ENCODE measurements around the gene AGAP2. TPM values are rescaled to one million over a fixed set of nuclear protein-coding genes. Genes with fewer than 3 reads are reported as not detected.

Gene AGAP2
- total and polyA plus RNA-seq, 2 of the 8 experiments (the other 6 are each of a cell fraction or from before 2014, with no cell fraction given) = 1.5 TPM

DNA sequence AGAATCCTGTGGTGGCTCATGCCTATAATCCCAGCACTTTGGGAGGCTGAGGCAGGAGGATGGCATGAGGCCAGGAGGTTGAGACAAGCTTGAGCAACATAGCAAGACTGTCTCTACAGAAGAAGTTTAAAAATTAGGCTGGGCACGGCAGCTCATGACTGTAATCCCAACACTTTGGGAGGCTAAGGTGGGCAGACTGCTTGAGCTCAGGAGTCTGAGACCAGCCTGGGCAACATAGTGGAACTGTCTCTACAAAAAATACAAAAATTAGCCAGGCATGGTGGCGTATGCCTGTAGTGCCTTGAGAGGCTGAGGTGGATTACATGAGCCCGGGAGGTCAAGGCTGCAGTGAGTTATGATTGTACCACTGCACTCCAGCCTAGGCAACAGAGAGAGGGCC is 29.3 kb upstream of the AGAP2 start:
- H3K18ac ChIP-seq (ENCODE audit: extremely low read depth, low read length) = no peak overlapping the region
- ChIA-PET POLR2A (ENCODE audit: partially characterized antibody) (interaction anchor here (0.6 to 5.3 kb wide), 13 partner anchors 9 to 77 kb away, joined by 3 to 35 read pairs (median 4); partner anchors contain the start of genes CDK4, TSFM and TSPAN31), CTCF (ENCODE audit: partially characterized antibody) (interaction anchor here (1.0 to 3.9 kb wide), 9 partner anchors 9 to 145 kb away, joined by 3 to 40 read pairs (median 6); partner anchors contain the start of gene TSFM)
- peaks cover 11 to 17% (median 14%) of the 10 kb centered on the region in 4 experiments; a peak in 7 of 8 replicates for H3K36me3 ChIP-seq (ENCODE audit: control insufficient read depth in 2 of 4, insufficient read depth in 4 of 4, low read length in 3 of 4)
- H2BK12ac ChIP-seq (ENCODE audit: low read depth, low read length) = no peak overlapping the region
- no peak overlapping the region for H2AFZ ChIP-seq (ENCODE audit: low read length)
- peaks cover 22 to 39% (median 37%) of the 10 kb centered on the region in 4 experiments for H3K27me3 ChIP-seq (replicated peaks in 1 of 4; ENCODE audit: control insufficient read depth in 3 of 4, extremely low read depth in 1 of 4, insufficient read depth in 3 of 4, low read length in 3 of 4)
- H2AK5ac ChIP-seq (ENCODE audit: low read depth, low read length) = no peak overlapping the region
- H4K20me1 ChIP-seq (replicated peaks in 1 of 2; ENCODE audit: control insufficient read depth in 1 of 2, insufficient read depth in 2 of 2, low read length in 2 of 2) = peaks cover 0 to 4% of the 10 kb centered on the region in 2 experiments
- no peak overlapping the region for H3K23ac ChIP-seq (ENCODE audit: insufficient read length)
- H3K56ac ChIP-seq (replicated peaks; ENCODE audit: insufficient read length, low read depth, low read length) = no peak overlapping the region
- H3K9ac ChIP-seq (replicated peaks in 1 of 4; ENCODE audit: extremely low read depth in 1 of 4, low read depth in 3 of 4, low read length in 3 of 4) = no peak overlapping the region
- no peak overlapping the region for H3K4me3 ChIP-seq (ENCODE audit: extremely low read depth in 1 of 4, insufficient read depth in 2 of 4, low read depth in 3 of 4, low read length in 4 of 4)
- no peak overlapping the region for H3K14ac ChIP-seq (ENCODE audit: insufficient read length)
- H4K91ac ChIP-seq (replicated peaks; ENCODE audit: insufficient read length, low read length) = no peak overlapping the region
- H2BK5ac ChIP-seq (ENCODE audit: low read depth, low read length) = no peak overlapping the region
- FAIRE-seq (no peak), DNase-seq (ENCODE audit: low read depth in 1 of 2, low spot score in 2 of 2) (no peak)
- H3K27ac ChIP-seq (ENCODE audit: low read depth, low read length) = no peak overlapping the region
- no peak overlapping the region for H4K5ac ChIP-seq (ENCODE audit: insufficient read length, low read depth, low read length)
- no peak overlapping the region for H3K4ac ChIP-seq (replicated peaks; ENCODE audit: insufficient read length, low read depth, low read length)
- H3K79me1 ChIP-seq (ENCODE audit: low read depth, low read length) = no peaks in the 10 kb centered on the region; the same call in 1 of the 2 replicates
- no peaks in the 10 kb centered on the region for H3K9me3 ChIP-seq (ENCODE audit: insufficient read depth in 2 of 2, low read depth in 1 of 2, low read length in 1 of 2)
- H2BK15ac ChIP-seq (ENCODE audit: low read length) = no peak overlapping the region
- H2BK120ac ChIP-seq (replicated peaks; ENCODE audit: low read depth, low read length) = no peak overlapping the region
- peaks cover 33% of the 10 kb centered on the region for H3K23me2 ChIP-seq (ENCODE audit: low read depth, low read length)
- H4K8ac ChIP-seq (ENCODE audit: extremely low read depth, insufficient read depth, low read length) = no peak overlapping the region
- WGBS, 2 experiments (ENCODE audit: extremely low coverage in 1 of 2, insufficient coverage in 1 of 2, insufficient read length in 1 of 2, insufficient replicate concordance in 2 of 2, low coverage in 1 of 2, low lambda C conversion rate in 2 of 2, missing lambda C conversion rate in 1 of 2) = 87% methylated on average over 3 of the region's 3 CpGs; no CpG with 5 or more reads in 1 of the 2 experiments
- no peak overlapping the region for H2BK20ac ChIP-seq (ENCODE audit: low read length)
- no peak overlapping the region; a peak in 1 of 4 replicates for H3K4me2 ChIP-seq (ENCODE audit: insufficient read depth in 1 of 2, low read depth in 2 of 2, low read length in 2 of 2)
- peaks cover 13 to 25% (median 20%) of the 10 kb centered on the region in 4 experiments for H3K4me1 ChIP-seq (replicated peaks in 1 of 4; ENCODE audit: control insufficient read depth in 3 of 4, insufficient read depth in 4 of 4, low read length in 3 of 4)
- no peak for TF ChIP-seq SRF (IDR thresholded peaks at IDR 0.05; ENCODE audit: low read depth, low read length)
- TF ChIP-seq, protein P1, sequence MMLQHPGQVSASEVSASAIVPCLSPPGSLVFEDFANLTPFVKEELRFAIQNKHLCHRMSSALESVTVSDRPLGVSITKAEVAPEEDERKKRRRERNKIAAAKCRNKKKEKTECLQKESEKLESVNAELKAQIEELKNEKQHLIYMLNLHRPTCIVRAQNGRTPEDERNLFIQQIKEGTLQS (IDR thresholded peaks at IDR 0.05; ENCODE audit: insufficient read depth, low read depth, low read length) = no peak
- no peak for TF ChIP-seq CEBPB (IDR thresholded peaks at IDR 0.05; ENCODE audit: low read depth, low read length)
- no peak for TF ChIP-seq CTBP2 (IDR thresholded peaks at IDR 0.05; ENCODE audit: borderline replicate concordance, insufficient read depth, insufficient read length, low read length)
- no peak for TF ChIP-seq MAFK (IDR thresholded peaks at IDR 0.05; ENCODE audit: low read depth, low read length)
- TF ChIP-seq, protein P2, sequence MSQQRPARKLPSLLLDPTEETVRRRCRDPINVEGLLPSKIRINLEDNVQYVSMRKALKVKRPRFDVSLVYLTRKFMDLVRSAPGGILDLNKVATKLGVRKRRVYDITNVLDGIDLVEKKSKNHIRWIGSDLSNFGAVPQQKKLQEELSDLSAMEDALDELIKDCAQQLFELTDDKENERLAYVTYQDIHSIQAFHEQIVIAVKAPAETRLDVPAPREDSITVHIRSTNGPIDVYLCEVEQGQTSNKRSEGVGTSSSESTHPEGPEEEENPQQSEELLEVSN (IDR thresholded peaks at IDR 0.05) = no peak
- no peak for TF ChIP-seq EGR1 (IDR thresholded peaks at IDR 0.05; ENCODE audit: borderline replicate concordance, low read depth, low read length)
- no peak for TF ChIP-seq PHF8 (conservative IDR thresholded peaks at IDR 0.05; ENCODE audit: low read depth, low read length)
- H3K79me2 ChIP-seq (ENCODE audit: control insufficient read depth in 1 of 2, insufficient read depth in 2 of 2, low read length in 2 of 2) = 0 out of 4 replicates have a peak, but pooled peaks cover 0 to 7% of the 10 kb centered on the region in 2 experiments
